Raji (cell line): ENCODE data around the gene NACC2.

Experiments
- POLR2A ChIP-seq: IDR thresholded peaks from 2 replicates; pipeline ENCODE4 v1.6.1; 2011; ENCODE audit warnings: low read depth, low read length, control low read depth; ENCODE audit not compliant: insufficient read depth

The NACC2 gene

DNA sequence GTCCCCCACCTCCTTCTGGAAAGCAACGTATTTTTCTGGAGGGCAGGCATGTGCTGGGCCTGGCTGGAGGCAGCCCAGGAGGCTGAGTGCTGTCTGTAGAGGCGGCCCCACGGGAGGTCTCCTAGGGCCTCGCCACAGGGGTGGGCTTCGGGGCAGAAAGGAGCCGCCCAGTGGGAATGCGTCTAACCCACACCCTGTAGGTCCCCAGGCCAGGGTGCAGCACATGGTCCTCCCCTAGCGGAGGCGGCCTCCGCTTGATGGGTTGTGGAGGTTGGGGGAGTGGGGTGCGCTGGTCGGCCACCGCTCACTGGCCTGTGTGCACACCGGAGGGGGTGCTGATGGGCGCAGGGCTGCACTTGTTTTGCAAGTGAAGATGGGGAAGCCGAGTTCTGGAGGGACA, 85.6 kb downstream of the NACC2 start:
- TF ChIP-seq POLR2A = no peak

DNA sequence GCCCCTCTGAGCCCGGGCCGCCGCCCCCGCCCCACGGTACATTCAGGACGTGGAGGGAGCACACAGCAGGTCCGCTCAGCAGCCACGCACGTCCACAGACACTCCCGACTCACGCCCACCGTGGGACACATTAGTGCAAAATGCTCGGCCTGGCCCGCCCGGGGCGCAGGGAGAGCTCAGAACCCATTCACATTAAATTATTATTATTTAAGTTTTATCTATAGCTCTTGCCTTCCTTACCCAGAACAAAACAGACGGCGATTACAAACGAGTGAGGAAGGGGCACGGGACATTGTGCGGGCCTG, 86.4 kb downstream of the NACC2 start:
- no peak for TF ChIP-seq POLR2A

DNA sequence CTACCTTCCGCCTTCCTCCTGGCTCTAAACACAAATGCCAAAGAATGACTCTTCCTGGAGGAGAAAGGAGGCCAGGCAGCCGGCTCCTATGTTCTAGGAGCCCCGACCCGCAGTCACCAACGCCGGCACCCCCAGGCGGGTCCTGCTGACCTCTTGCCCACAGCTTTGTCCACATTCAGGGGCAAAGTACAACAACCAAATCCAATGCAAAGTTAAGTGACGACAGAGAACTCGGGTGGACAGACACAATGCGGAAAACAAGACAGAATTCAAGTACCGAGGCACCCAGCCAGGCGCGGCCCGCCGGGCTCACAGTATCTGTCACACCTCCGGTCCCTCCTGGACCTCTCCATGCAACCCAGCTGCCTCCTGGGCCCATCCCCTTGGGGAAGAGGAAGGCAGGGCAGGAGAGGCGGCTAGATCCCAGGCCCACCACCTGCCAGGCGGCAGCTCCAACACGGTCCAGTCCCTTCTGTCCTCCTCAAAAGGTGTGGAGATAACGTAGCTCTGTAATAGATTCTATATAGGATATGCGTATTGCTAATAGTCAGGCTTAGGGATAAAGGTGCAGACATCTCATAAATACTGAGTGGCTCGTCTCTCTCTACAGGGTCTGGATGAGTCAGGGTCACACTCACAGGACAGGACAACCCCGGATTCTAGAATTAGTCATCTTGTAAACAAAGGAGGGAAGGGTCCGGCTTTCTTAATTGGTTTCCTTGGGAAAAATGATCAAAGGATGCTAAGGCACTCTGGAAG, 87.0 kb downstream of the NACC2 start:
- TF ChIP-seq POLR2A = no peak

DNA sequence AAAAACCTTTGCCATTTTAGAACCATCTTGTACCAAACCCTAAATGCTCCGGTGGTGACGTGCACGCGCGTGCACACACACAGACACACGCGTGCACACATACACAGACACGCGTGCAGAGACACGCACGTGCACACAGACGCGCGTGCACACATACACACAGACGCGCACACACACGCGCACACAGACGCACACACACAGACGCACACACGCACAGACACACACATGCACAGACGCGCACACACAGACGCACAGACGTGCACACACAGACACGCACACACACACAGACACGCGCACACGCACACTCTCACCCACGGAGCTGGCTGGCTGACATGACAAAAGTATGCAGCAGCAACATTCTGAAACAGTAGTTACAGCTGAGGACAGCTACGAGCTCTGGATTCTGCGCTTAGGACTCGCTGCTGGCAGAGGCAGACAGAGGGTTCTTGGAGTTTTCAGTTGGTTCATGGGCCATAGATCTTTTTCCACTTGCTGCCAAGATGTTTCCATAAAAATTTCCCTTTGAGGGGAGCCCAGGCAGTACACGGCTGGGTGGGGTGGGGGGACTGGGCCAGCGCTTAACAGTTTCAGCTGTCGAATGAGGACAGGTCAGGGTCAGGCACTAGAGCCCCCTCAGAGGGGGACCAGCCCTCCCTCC, 87.7 kb downstream of the NACC2 start:
- no peak for TF ChIP-seq POLR2A

DNA sequence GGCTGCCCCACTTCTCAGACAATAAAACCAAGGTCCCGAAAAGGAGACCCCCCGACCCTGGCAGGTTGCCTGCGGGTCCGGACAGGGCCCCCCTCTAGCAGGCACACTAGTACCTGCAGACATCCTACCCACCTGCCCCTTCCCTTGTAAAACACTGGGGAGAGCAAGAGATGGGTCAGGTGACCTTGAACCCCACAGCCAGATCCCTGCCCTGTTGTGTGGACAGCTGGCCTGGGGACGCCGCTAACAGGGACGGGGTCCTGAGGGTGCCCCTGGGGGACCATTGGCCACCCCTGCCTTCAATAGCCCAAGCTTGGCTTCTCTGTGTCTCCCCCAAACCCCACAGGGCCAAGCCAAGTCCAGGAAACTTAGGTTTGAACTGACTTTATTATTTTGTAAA, 88.9 kb downstream of the NACC2 start:
- TF ChIP-seq POLR2A = no peak

DNA sequence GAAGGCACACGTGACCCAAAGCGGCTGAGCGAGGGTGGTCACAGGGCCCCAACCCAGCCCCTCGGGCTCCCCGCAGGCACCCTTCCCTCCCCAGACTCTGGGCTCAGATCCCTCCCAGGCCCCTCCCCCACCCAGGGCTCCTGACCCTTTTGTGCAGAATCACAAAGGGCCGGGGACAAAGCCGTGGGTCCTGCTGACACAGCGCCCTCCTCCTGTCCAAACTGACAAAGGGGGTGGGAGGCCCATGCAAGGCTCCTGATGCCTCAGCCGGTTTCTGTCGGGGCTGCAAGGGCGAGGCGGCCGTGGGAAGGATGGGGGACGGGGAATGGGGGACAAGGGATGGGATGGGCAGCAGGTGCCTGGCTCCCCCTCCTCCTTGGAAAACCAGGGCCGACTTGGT, 90.4 kb downstream of the NACC2 start:
- no peak for TF ChIP-seq POLR2A

DNA sequence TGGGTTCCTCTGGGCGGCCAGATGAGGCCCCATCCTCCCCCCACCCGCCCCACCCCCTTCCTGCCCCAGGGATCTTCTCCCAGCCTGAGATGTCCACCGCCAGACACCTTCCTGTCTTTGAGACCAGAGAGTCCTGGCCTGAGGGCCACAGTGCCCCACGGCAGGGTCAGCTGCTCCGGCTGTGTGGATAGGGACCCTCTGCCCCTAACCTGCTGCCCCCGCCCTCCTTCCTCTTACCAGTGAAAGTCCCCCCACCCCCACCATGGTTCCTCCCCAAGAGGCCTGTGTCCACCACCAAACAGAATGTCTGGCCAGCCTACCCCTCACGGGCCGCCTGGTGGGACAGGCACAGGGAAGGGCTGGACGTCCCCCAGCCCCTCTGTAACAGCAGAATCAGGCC, 90.9 kb downstream of the NACC2 start:
- no peak for TF ChIP-seq POLR2A

DNA sequence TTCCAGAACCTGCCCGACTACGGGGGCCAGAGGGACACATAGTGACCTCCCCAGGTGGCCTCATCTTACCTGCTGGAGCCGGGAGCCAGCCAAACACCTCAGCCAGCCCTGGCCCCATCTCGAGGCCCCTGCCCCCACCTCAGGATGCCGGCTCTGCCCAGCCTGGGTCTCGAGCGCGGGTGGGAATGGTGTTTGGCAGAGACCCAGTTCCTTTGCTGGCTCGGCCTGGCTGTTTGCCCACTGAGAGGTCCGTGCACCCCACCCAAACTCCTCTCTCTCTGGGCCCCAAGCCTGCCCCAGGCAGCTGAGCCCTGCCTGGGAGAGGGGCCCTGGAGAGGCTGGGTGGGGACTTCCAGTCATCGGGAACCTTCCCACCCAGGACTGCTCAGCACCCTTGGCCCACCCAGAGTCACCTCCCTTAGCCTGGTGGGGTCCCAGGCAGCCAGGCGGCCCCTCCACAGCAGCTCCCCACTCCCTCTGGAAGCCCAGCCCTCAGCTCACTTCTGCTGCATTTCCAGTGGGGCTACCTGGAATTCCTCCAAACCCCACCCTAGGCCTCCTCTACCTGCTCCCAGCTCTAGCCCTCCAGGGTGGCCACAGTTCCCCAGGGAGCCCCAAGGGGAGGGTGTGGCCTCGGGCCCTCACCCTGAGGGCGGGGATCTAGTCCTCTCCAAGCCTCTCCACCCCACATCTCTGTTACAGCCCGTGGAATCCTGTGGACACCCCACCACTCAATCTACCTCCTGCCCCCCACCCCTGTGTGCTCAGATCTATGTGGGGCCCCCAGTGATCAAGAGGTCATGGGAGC, 91.5 kb downstream of the NACC2 start:
- TF ChIP-seq POLR2A = no peak

DNA sequence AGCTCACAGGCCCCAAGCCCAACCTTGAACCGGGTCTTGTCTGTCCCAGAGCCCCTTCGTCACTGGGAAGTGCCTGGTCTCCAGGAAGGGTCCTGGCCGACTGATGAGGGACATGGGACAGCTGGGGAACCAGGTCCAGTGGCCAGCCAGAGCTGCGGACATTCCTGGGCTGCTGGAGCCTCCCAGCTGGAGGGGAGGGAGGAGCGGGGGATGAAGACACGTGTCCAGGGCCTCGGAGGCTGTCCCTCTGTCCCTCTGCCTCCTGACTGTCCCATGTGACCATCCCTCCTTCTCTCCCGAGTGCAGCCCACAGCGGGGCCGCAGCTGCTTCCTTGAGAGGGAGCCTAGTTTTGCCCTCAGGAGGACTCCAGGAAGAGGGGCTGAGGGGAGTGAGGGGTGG, 92.2 kb downstream of the NACC2 start:
- TF ChIP-seq POLR2A = no peak

DNA sequence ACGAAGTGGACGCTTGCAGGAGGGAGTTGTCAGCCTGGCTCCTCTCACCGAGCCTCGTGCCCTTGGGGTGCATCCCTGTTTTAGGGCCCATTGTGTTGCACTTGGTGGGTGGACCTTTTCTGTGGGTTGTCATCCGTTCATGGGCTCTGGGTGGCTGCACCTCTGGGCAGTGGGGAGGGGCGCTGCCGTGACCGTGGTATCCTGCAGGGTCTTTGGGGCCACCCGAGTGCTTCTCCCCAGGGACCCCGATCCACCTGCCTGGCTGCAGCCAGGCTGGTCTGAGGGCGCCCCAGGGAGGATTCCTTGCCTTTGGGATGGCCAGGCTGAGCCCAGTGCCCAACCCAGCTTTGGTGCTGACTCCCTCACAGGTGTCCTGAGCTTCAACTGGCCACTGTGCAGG, 92.9 kb downstream of the NACC2 start:
- TF ChIP-seq POLR2A = no peak

DNA sequence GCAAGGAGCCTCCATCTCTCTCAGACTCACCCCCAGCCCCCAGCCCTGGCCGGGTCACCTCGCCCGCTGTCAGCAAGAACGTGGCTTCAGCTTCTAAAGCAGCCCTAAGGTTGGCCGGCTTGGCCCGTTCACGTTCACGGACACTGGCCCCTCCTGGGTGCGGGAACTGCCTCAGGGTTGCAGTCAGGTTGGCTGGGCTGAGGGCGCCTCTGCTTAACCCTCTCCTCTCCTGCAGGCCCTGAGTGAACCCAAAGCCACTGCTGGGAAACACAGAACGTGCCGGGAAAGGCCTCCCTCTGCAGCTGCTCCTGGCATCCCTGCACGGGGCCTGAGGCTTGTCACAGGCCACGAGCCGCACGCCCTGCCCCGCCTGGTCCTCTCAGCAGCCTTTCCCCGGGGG, 93.9 kb downstream of the NACC2 start:
- TF ChIP-seq POLR2A = no peak

DNA sequence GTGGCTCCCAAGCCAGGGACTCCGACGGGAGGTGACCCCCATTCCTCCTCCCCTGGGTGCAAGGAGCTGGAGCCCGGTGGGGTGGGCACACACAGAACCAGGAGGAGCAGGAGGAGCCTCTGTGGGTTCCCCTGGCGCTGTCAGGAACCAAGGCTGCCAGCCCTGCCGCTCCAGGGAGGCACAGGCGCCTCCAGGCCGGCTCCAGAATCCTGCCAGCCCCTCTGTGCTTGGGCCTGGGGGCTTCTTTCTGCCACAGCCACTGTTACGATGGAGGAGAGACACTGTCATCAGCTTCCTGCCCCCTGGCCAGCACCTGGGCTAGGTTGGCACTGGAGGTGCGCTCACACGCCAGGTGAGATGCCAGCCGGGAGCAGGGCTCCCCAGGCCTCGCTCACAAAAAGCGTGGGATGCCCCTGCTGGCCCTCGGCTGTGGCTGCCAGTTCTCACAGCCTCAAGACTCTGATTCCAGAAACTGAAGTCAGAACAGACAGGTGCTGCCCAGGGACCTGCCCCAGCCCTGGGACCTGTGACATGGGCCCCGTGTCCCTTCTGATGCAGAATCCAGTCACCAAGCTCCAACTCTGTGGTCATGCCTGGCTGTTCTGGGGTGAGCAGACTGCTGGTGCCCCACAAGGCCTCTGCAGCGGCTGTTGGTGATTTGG, 96.5 kb downstream of the NACC2 start:
- TF ChIP-seq POLR2A = no peak

DNA sequence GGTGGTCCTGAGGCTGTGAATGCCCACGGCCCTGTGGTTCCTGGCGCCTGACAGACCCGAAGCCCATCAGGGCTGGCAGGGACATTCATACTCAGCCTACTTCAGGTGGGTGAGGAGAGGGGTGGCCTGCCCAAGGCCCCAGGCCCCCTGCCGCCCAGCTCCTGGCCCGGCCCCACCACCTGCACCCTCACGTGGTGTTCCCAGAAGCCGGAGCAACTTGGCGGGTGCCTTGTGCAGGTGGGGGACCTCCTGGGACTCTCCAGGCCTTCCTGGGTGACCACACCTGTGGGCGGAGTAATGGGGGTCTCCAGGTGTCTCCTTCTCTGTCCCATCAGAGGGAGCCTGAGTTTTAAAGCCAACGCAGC, 97.1 kb downstream of the NACC2 start:
- no peak for TF ChIP-seq POLR2A

DNA sequence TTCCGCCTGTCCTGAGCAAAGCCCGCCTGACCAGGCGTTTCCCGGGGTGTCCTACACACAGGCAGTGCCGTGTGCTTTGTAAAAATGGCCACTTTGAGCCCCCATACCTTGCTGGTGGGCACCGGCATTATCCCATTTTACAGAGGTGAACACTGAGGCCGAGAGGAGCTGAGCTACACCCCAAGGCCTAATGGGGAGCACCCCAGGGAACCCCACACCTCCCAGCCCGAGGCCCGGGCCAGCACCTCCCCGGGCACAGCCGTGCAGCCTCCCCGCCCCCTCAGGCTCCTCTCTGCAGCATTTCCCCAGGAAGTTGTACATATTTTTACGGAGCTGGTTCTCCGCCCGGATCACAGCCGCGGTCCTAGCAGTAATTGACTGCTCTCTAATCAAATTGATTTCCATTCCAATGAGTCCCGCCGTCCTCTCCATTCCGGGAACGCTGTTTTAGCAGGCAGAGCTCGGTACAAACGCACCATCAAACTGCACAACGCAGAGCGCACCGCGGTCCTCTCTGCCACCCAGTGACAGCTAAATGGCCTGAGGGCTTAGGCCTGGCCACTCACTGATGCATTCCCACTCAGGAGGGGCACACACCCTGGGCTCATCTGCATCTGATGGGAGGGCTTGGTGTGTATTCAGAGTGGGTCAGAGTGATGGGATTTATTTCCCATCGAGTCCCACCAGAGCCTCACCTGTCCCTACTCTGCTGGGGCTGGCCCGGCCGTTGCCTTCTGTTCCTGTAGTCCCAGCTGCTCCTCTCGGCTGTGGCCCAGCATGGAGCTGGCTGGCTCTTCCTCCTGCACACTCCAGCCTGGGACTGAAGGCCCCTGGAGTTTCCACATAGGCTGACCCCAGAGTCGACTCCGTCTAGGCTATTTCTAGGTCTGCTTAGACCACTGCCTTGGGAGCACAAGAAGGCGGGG, 97.7 kb downstream of the NACC2 start:
- TF ChIP-seq POLR2A = no peak

DNA sequence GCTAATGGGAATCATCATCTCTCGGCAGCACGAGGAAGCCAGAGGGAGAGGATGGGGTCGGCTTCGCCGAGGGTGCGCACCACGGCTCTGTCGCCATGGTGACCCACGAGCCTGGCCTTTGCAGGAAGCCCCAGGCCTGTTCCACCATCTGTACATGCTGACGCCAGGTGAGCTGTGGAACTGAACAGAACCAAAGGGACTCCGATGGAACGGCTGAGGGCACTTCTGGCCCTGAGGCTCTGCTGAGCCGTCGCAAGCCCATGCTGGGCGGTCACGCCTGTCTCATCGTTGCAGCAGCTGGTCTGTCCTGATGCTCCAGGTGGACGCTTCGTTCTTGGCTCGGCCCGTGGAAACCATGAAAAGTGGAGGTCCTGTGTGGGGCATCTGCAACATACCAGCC, 99.3 kb downstream of the NACC2 start:
- TF ChIP-seq POLR2A = no peak

DNA sequence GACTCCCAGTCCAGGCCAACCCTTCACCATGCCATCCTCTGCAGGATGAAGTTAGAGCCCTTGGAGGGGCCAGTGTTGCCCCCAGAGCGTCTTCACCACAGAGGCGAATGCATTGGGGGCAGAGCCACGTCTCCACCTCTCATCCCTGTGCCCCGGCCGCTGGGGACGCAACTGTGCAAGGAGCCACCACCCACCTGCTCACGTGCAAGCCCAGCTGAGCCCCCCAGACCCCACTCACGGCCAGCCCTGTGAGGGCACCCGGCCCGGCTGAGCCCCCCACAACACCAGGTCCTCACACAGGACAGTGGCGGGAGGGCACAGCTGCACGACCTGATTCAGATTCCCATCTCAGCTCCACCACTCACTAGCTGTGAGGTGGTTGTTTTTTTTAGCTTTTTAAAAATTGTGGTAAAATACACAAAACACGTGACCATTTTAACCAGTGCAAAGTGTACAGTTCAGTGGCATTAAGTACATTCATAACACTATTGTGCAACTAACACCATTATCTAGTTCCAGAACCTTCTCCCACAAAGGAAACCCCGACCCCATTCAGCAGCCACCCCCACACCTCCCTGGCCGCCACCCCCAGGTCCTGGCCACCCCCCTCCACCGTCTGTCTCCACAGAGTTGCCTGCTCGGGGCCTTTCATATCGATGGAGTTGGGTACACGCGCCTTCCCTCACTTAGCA, 100.4 kb downstream of the NACC2 start:
- no peak for TF ChIP-seq POLR2A
